GDM1 (cell line): ENCODE data around the gene HDGFL2.
A peak's percentile ranks its signal among the peaks of the same experiment; 100 is the strongest.

ENCODE experiments used
- DNase-seq: peaks from one replicate; lab custom pipeline; 2025; lab: John Stamatoyannopoulos, UW

HDGFL2 gene

GRCh38 chr19:4499318-4499717 lies 27.2 kb downstream of the HDGFL2 start:
- DNase-seq = no peak

GRCh38 chr19:4499855-4500254 lies 27.8 kb downstream of the HDGFL2 start:
- no peak for DNase-seq

- DNase-seq = no peak
Measured at GRCh38 chr19:4500841-4501591, 28.9 kb downstream of the HDGFL2 start.

GRCh38 chr19:4501691-4502090 lies 29.6 kb downstream of the HDGFL2 start:
- DNase-seq = no peak

- no peak for DNase-seq
Measured at GRCh38 chr19:4502282-4503131, 30.4 kb downstream of the HDGFL2 start.

GRCh38 chr19:4503132-4503824 lies 31.2 kb downstream of the HDGFL2 start:
- no peak for DNase-seq

GRCh38 chr19:4503825-4504170 lies 31.7 kb downstream of the HDGFL2 start:
- no peak for DNase-seq

GRCh38 chr19:4504297-4504701 lies 32.2 kb downstream of the HDGFL2 start:
- DNase-seq = no peak

- DNase-seq = no peak
Measured at GRCh38 chr19:4504891-4505569, 32.9 kb downstream of the HDGFL2 start.

- DNase-seq = no peak
Measured at GRCh38 chr19:4505570-4506448, 33.7 kb downstream of the HDGFL2 start.

GRCh38 chr19:4506449-4507149 lies 34.5 kb downstream of the HDGFL2 start:
- DNase-seq = peak; percentile 35

GRCh38 chr19:4507150-4507452 lies 35.0 kb downstream of the HDGFL2 start:
- DNase-seq = no peak

GRCh38 chr19:4507804-4508203 lies 35.7 kb downstream of the HDGFL2 start:
- DNase-seq = no peak

- no peak for DNase-seq
Measured at GRCh38 chr19:4508698-4509097, 36.6 kb downstream of the HDGFL2 start.

GRCh38 chr19:4510435-4511255 lies 38.5 kb downstream of the HDGFL2 start:
- DNase-seq = no peak

GRCh38 chr19:4511300-4512054 lies 39.4 kb downstream of the HDGFL2 start:
- no peak for DNase-seq

- DNase-seq = no peak
Measured at GRCh38 chr19:4512070-4512469, 40.0 kb downstream of the HDGFL2 start.

GRCh38 chr19:4513248-4513647 lies 41.2 kb downstream of the HDGFL2 start:
- DNase-seq = no peak

- DNase-seq = no peak
Measured at GRCh38 chr19:4515732-4516131, 43.6 kb downstream of the HDGFL2 start.
